Spleen (tissue), 13 donors: Measurements from ENCODE around the gene DUOX1. TPM values are rescaled to one million over a fixed set of nuclear protein-coding genes. Genes with fewer than 3 reads are reported as not detected.
"Not testable (repeated sequence)": the region's sequence is repeated elsewhere in the genome, so short reads cannot be mapped to it uniquely, and the experiment has no call there.

Source experiments
- DNase-seq: peaks from one replicate; pipeline ENCODE4 v3.0.0-alpha.2; 2020
- H3K27ac ChIP-seq, 8 donors: fragments of 200-600 bp; sonication (generic) in 7 of 8; 1 replicate in 4 of 8; 2 replicates in 4 of 8; pipeline versions ENCODE4 v1.5.0 to v1.8.0; 2016 to 2021; ENCODE audit warnings: inconsistent platforms in 4 of 8, mild to moderate bottlenecking in 4 of 8, moderate library complexity in 1 of 8
- H3K27me3 ChIP-seq, 7 donors: fragments of 200-600 bp; sonication (generic) in 6 of 7; replicated peaks in 1 of 7; 1 replicate in 4 of 7; 2 replicates in 3 of 7; pipeline versions ENCODE4 v1.5.0 to v1.8.0; 2016 to 2021; ENCODE audit warnings: inconsistent platforms in 3 of 7, mild to moderate bottlenecking in 1 of 7
- H3K36me3 ChIP-seq, 6 donors: fragments of 200-600 bp; sonication (generic) in 5 of 6; 1 replicate in 4 of 6; 2 replicates in 2 of 6; pipeline versions ENCODE4 v1.5.0 to v1.8.0; 2016 to 2021; ENCODE audit warnings: inconsistent platforms in 2 of 6
- H3K4me1 ChIP-seq, 6 donors: fragments of 200-600 bp; sonication (generic) in 5 of 6; 1 replicate in 3 of 6; 2 replicates in 3 of 6; pipeline versions ENCODE4 v1.5.0 to v1.8.0; 2016 to 2021; ENCODE audit warnings: inconsistent platforms in 3 of 6
- H3K4me3 ChIP-seq, 8 donors: fragments of 200-600 bp; sonication (generic) in 7 of 8; 1 replicate in 4 of 8; 2 replicates in 4 of 8; pipeline versions ENCODE4 v1.5.0 to v1.8.0; 2016 to 2021; ENCODE audit warnings: inconsistent platforms in 4 of 8, mild to moderate bottlenecking in 4 of 8, moderate library complexity in 2 of 8
- H3K9me3 ChIP-seq, 8 donors: fragments of 200-600 bp; sonication (generic) in 7 of 8; 1 replicate in 4 of 8; 2 replicates in 4 of 8; pipeline versions ENCODE4 v1.5.0 to v1.8.0; 2016 to 2021; ENCODE audit warnings: inconsistent platforms in 4 of 8
- POLR2A ChIP-seq, 3 donors: fragments of 450-650 bp; IDR thresholded peaks; one replicate each; pipeline ENCODE4 v1.5.1; 2017; ENCODE audit warnings: antibody characterized with exemption in 3 of 3, mild to moderate bottlenecking in 1 of 3
- POLR2AphosphoS5 ChIP-seq, 3 donors: sonication (generic); formaldehyde crosslinking; IDR thresholded peaks; one replicate each; pipeline ENCODE4 v1.5.1; 2017; ENCODE audit warnings: antibody characterized with exemption in 3 of 3
- WGBS, 5 donors: extraction: QIAGEN DNeasy Blood & Tissue Kit in 3 of 5; methylation state at CpG; one replicate each; pipeline versions ENCODE4 v1.1.5 to v1.1.7; 2013 to 2018; 5-methylcytosine and 5-hydroxymethylcytosine counted together
- intact Hi-C: fragments of 100-400 bp; cut with DNase I; formaldehyde crosslinking; loops from one replicate; pipeline ENCODE4 v1.15.0; 2023; ENCODE audit warnings: low total_unique reads
- long read RNA-seq, 2 donors: transcript quantifications; one replicate each; lab custom pipeline, GENCODE V29; 2026
- polyA plus RNA-seq, 3 donors: library from polyadenylated mRNA; stranded (reverse); fragments of 200-250 nt; gene quantifications; one replicate each; pipeline ENCODE4 v1.2.1, GENCODE V29; 2013
- total RNA-seq, 7 donors: library from RNA; depleted of rRNA in 3 of 7; stranded (reverse); fragments of >200 nt in 3 of 7; fragmentation: NEBNext Ultra II Directional in 4 of 7; extraction: Animal tissue kit (Norgen Biotek cat#: 25700) in 4 of 7; gene quantifications; one replicate each; pipeline versions ENCODE4 v1.1.0 to v1.2.1, GENCODE V29; 2016 to 2021
- TF ChIP-seq, protein P1 (sequence below), 11 experiments: fragments of 200-600 bp in 7 of 11; fragments of 450-650 bp in 4 of 11; sonication (generic) in 4 of 11; IDR thresholded peaks in 8 of 11; conservative IDR thresholded peaks in 3 of 11; 1 replicate in 7 of 11; 2 replicates in 4 of 11; pipeline versions ENCODE4 v1.4.0 to v1.8.0; 2016 to 2021; ENCODE audit warnings: antibody characterized with exemption in 11 of 11, inconsistent platforms in 4 of 11, mild to moderate bottlenecking in 1 of 11
- donor health status: healthy with polysubstance abuse.
- donor health status: DM: no; HTN: no; CAD: no; lungs with moderate emphysema.
- donor health status: DM: no; HTN: no; CAD: no.
- donor health status: Bipolar disorder and iron deficiency.
- donor health status: healthy.
- donor health status: DM: no; HTN: no; CAD: no.
- donor health status: DM: yes; HTN: yes; CAD: no.

Gene DUOX1
- total RNA-seq (under 1 TPM in 2 of 7 donors, not detected in 5; 0.09 to 0.28 TPM), polyA plus RNA-seq (under 1 TPM; 0.04 to 0.19 (median 0.06) TPM)
- long read RNA-seq, donor 1: 0 reads
- long read RNA-seq, donor 2: 0 reads

DNA sequence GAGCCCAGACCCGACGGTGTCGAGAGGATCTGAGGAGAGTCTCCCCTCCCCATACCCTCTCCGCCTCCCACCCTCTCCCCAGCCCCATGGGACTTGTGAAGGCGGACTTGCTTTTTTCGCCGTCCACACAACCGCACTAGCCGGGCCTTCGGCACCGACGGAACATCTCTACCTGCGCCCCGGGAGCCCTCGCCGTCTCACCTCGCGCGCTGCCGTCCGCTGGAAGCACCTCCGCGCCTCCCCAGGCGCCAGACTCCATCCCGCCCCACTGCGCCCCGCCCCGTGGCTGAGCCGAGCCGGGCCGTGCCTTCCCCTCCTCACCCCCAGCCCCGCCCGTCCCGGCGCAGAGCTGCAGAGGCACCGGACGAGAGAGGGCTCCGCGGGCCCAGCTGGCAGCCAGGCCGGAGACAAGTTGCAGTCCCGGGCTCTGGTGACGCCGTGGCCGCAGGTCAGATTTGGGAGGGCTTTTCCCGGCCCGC, at the start of gene DUOX1, which contains the start of gene DUOXA1:
Gene DUOX1, plus strand, starts transcription at position 344 of the 479 bp plus-strand sequence. CDS start 1,973 bp downstream, outside the sequence.
Gene DUOXA1, minus strand, starts transcription at position 229 of the 479 bp plus-strand sequence. CDS start 6,865 bp downstream, outside the sequence.
- H3K9me3 ChIP-seq: no peaks in the 10 kb centered on the region
- intact Hi-C loops: loop anchor here (10.0 kb wide), 1 partner anchor 155 kb away; no protein-coding TSS in a partner anchor
- no peak within 1 kb of the TSS for H3K27ac ChIP-seq
- H3K4me1 ChIP-seq: peaks cover 6 to 18% (median 12%) of the 10 kb centered on the region in 6 donors
- peak; percentile 79 for DNase-seq
- H3K36me3 ChIP-seq: no peaks in the 10 kb centered on the region
- WGBS, 5 donors: 2 to 10% (median 7%) methylated on average over 2 to 46 of the region's 46 CpGs
- peaks cover 2 to 86% (median 54%) of the 10 kb centered on the region in 7 donors for H3K27me3 ChIP-seq
- TF ChIP-seq POLR2A (IDR thresholded peaks at IDR 0.05): no peak
- TF ChIP-seq POLR2AphosphoS5 (IDR thresholded peaks at IDR 0.05): no peak
- TF ChIP-seq, protein P1, sequence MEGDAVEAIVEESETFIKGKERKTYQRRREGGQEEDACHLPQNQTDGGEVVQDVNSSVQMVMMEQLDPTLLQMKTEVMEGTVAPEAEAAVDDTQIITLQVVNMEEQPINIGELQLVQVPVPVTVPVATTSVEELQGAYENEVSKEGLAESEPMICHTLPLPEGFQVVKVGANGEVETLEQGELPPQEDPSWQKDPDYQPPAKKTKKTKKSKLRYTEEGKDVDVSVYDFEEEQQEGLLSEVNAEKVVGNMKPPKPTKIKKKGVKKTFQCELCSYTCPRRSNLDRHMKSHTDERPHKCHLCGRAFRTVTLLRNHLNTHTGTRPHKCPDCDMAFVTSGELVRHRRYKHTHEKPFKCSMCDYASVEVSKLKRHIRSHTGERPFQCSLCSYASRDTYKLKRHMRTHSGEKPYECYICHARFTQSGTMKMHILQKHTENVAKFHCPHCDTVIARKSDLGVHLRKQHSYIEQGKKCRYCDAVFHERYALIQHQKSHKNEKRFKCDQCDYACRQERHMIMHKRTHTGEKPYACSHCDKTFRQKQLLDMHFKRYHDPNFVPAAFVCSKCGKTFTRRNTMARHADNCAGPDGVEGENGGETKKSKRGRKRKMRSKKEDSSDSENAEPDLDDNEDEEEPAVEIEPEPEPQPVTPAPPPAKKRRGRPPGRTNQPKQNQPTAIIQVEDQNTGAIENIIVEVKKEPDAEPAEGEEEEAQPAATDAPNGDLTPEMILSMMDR (IDR thresholded peaks at IDR 0.05 in 8 of 11, conservative IDR thresholded peaks at IDR 0.05 in 3 of 11): no peak
- H3K4me3 ChIP-seq: peak within 1 kb of the TSS in 7 of 8 donors; percentile 5 to 63 (median 18)

DNA sequence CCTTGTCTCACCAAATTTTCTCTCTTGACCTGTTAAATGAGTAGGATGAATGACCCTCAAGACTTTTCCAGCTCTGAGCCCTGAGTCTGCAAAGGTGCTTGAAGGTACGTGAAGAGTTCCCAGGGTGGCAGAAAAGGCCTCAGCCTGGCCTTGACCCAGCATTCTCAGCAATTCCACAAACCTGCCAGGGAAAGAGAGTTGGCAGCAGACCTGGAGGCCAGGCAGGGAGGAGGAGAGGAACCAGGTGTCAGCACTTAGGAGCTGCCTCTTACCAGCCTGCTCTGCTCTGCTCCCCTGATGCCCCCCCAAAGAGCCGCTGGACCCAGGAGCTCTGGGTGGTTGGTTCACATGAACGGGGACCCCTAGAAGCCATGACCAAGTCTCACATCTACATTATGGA, 49.2 kb upstream of the DUOX1 start:
- intact Hi-C loops, H3K4me1 ChIP-seq, H3K36me3 ChIP-seq, H3K4me3 ChIP-seq, H3K27me3 ChIP-seq, H3K9me3 ChIP-seq, DNase-seq, H3K27ac ChIP-seq: not testable (repeated sequence)
- WGBS, 5 donors: 67 to 100% (median 93%) methylated on average over 1 to 2 of the region's 3 CpGs

DNA sequence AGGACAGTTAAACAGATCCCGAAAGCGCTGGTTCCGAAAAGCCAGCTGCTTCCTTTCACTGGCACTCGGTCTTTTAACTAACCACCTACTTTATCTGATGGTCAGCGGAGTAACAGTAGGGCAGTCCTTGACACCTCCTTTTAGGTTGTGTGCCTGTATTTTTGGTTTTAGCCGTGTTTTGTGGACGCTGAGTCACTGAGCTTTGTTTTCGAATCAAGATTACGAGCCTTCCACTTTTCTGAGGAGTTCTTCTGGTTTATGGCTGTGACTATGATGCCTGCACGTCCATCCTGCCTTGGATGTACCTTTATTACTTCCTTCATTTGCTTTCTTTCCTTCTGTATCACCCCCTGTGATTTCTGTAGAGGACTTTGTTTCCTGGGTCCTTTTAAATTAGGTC, 47.4 kb upstream of the DUOX1 start:
- H3K4me1 ChIP-seq, H3K4me3 ChIP-seq, H3K9me3 ChIP-seq, H3K27ac ChIP-seq, DNase-seq, intact Hi-C loops, H3K36me3 ChIP-seq: not testable (repeated sequence)
- peaks cover 0 to 17% (median 0%) of the 10 kb centered on the region in 7 donors for H3K27me3 ChIP-seq
- 66 to 81% (median 72%) methylated on average over 6 to 9 of the region's 10 CpGs for WGBS, 5 donors

DNA sequence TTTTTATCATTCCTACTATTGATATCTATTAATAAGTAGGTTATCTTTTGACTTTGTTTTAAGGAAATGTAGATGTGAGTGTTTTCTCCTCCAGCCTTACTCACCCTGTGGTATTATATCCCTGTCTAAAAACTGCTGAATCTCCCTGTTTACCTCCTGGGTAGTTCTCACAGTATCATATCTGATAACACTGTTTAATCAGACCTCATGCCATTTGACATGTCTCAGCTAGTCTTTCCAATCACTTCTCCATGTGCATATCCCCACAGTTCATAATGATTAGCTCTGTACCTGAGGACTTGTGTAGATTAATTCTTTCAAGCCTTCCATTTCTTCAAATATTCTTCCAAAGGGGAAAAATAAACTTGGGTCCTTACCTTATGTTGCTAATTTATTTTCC, 46.6 kb upstream of the DUOX1 start:
- Histone ChIP-seq H3K9me3 (no peaks in the 10 kb centered on the region), H3K27ac (no peak overlapping the region), H3K27me3 (peaks cover 0 to 19% (median 0%) of the 10 kb centered on the region in 7 donors), H3K4me3 (no peak overlapping the region), H3K36me3 (no peaks in the 10 kb centered on the region), H3K4me1 (no peaks in the 10 kb centered on the region)
- TF ChIP-seq, protein P1 (IDR thresholded peaks at IDR 0.05 in 8 of 11, conservative IDR thresholded peaks at IDR 0.05 in 3 of 11): no peak
- no peak for TF ChIP-seq POLR2A (IDR thresholded peaks at IDR 0.05)
- no peak for TF ChIP-seq POLR2AphosphoS5 (IDR thresholded peaks at IDR 0.05)
- intact Hi-C loops: no loop called here
- no peak for DNase-seq

DNA sequence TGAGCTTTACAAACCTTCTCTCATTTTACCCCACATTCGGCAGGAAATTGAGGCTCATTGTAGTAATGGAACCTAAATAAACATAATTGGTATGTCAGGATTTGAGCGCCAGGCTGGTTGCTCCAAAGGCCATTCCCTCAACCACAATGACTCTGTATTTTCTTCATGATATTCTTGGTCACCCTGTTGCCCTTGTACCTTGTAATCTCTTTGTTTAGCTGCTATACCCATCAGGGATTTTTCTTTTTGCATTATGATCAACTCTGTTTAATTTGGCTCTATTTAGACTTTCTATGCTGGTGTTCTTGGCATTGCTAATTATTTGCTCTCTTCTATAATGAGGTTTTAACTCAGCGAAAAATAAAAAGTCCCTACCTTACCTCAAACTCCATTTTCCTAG, 45.6 kb upstream of the DUOX1 start:
- intact Hi-C loops: no loop called here
- TF ChIP-seq, protein P1 (IDR thresholded peaks at IDR 0.05 in 8 of 11, conservative IDR thresholded peaks at IDR 0.05 in 3 of 11): no peak
- no peak for TF ChIP-seq POLR2A (IDR thresholded peaks at IDR 0.05)
- no peak for TF ChIP-seq POLR2AphosphoS5 (IDR thresholded peaks at IDR 0.05)
- Histone ChIP-seq H3K4me3 (no peak overlapping the region), H3K27ac (no peak overlapping the region), H3K4me1 (no peaks in the 10 kb centered on the region), H3K9me3 (no peaks in the 10 kb centered on the region), H3K36me3 (no peaks in the 10 kb centered on the region), H3K27me3 (peaks cover 0 to 22% (median 0%) of the 10 kb centered on the region in 7 donors)
- no peak for DNase-seq
- 75 to 85% (median 77%) methylated on average over 3 of the region's 3 CpGs for WGBS, 5 donors
